Effector memory CD4-positive, alpha-beta T cell (primary cell): ENCODE measurements around the gene FOXO3.

Source experiments
- DNase-seq, 3 donors: peaks; one replicate each; pipeline ENCODE4 v3.0.0-alpha.2; 2020
- H3K27ac ChIP-seq: 2 replicates; pipeline ENCODE4 v1.7.0; 2013; ENCODE audit warnings: mild to moderate bottlenecking, low read length, moderate library complexity; ENCODE audit not compliant: insufficient read depth, poor library complexity, severe bottlenecking
- H3K27me3 ChIP-seq: replicated peaks from 2 replicates; pipeline ENCODE4 v1.7.0; 2013; ENCODE audit warnings: mild to moderate bottlenecking, low read length; ENCODE audit not compliant: insufficient read depth, control insufficient read depth, poor library complexity, severe bottlenecking
- H3K36me3 ChIP-seq: 2 replicates; pipeline ENCODE4 v1.7.0; 2013; ENCODE audit warnings: mild to moderate bottlenecking, low read length, moderate library complexity; ENCODE audit not compliant: control insufficient read depth, insufficient read depth
- H3K4me1 ChIP-seq: 2 replicates; pipeline ENCODE4 v1.7.0; 2013; ENCODE audit warnings: low read length, mild to moderate bottlenecking; ENCODE audit not compliant: control insufficient read depth, insufficient read depth, poor library complexity, severe bottlenecking
- H3K4me3 ChIP-seq: 2 replicates; pipeline ENCODE4 v1.7.0; 2013; ENCODE audit warnings: low read length, low read depth, mild to moderate bottlenecking; ENCODE audit not compliant: insufficient read depth, poor library complexity, severe bottlenecking
- H3K9me3 ChIP-seq: 2 replicates; pipeline ENCODE4 v1.7.0; 2013; ENCODE audit warnings: mild to moderate bottlenecking, low read length, moderate library complexity; ENCODE audit not compliant: control insufficient read depth

The FOXO3 gene

GRCh38 chr6:108716801-108717791 lies 156.4 kb downstream of the FOXO3 start:
- Histone ChIP-seq H3K4me1 (peaks cover 4% of the 10 kb centered on the region), H3K27ac (no peak overlapping the region), H3K27me3 (no peaks in the 10 kb centered on the region), H3K9me3 (no peaks in the 10 kb centered on the region), H3K4me3 (no peak overlapping the region), H3K36me3 (no peaks in the 10 kb centered on the region)
- DNase-seq: no peak

DNA sequence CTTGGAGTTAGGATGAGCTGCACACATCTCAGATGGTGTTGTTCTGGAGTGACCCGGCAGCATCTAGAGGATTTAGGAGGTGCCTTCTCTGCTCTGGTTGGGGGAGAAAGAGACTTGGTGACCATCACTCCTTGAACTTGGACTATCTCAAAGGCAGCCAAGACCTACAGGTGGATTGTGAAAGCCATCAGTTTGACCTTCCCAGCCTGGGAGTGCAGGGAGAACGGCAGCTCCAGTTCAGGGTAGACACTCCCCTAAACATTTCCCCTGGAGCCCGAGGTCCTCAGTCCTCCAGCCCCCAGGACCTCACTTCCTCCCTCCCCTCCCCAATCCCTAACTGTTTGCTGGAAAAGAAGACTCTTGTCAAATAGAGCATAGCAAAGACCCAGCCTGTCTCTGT lies 158.8 kb downstream of the FOXO3 start:
- H3K4me3 ChIP-seq: no peak overlapping the region
- no peak for DNase-seq
- no peaks in the 10 kb centered on the region for H3K36me3 ChIP-seq
- no peaks in the 10 kb centered on the region for H3K9me3 ChIP-seq
- H3K27ac ChIP-seq: no peak overlapping the region
- peaks cover 4% of the 10 kb centered on the region for H3K4me1 ChIP-seq
- no peaks in the 10 kb centered on the region for H3K27me3 ChIP-seq

- no peak for DNase-seq
- H3K27me3 ChIP-seq: no peaks in the 10 kb centered on the region
- no peaks in the 10 kb centered on the region for H3K9me3 ChIP-seq
- H3K4me3 ChIP-seq: no peak overlapping the region
- H3K36me3 ChIP-seq: no peaks in the 10 kb centered on the region
- H3K4me1 ChIP-seq: no peaks in the 10 kb centered on the region
- no peak overlapping the region for H3K27ac ChIP-seq
These were observed 160.1 kb downstream of the FOXO3 start for GRCh38 chr6:108720827-108721226.

DNA sequence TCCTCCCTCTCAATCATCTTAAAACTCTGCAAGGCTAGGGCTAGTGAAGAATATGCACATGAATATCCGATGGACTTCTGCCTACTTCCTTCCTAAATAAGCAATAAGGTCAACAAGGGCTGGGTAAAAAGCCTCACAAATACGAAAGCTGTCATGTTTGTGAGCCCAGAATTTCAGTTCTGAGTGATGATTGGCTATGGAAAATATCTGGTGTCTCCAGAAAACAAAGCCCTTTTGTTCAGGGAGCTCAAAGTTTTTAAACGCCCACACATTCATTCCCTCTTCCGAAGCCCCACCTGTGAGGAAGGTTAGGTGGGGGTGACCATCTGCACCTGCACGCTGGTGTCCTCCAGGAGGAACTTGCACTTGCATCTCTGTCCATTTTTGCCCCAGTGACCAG lies 160.6 kb downstream of the FOXO3 start:
- H3K36me3 ChIP-seq: no peaks in the 10 kb centered on the region
- no peak overlapping the region for H3K4me3 ChIP-seq
- H3K4me1 ChIP-seq: no peaks in the 10 kb centered on the region
- H3K9me3 ChIP-seq: no peaks in the 10 kb centered on the region
- no peak overlapping the region for H3K27ac ChIP-seq
- DNase-seq: no peak
- no peaks in the 10 kb centered on the region for H3K27me3 ChIP-seq

GRCh38 chr6:108723594-108723993 lies 162.9 kb downstream of the FOXO3 start:
- H3K36me3 ChIP-seq: no peaks in the 10 kb centered on the region
- H3K9me3 ChIP-seq: no peaks in the 10 kb centered on the region
- H3K27me3 ChIP-seq: no peaks in the 10 kb centered on the region
- no peaks in the 10 kb centered on the region for H3K4me1 ChIP-seq
- H3K4me3 ChIP-seq: no peak overlapping the region
- no peak overlapping the region for H3K27ac ChIP-seq
- no peak for DNase-seq

GRCh38 chr6:108726726-108727339 lies 166.1 kb downstream of the FOXO3 start:
- Histone ChIP-seq H3K9me3 (no peaks in the 10 kb centered on the region), H3K4me1 (no peaks in the 10 kb centered on the region), H3K36me3 (no peaks in the 10 kb centered on the region), H3K4me3 (no peak overlapping the region), H3K27ac (no peak overlapping the region), H3K27me3 (no peaks in the 10 kb centered on the region)
- DNase-seq: no peak

DNA sequence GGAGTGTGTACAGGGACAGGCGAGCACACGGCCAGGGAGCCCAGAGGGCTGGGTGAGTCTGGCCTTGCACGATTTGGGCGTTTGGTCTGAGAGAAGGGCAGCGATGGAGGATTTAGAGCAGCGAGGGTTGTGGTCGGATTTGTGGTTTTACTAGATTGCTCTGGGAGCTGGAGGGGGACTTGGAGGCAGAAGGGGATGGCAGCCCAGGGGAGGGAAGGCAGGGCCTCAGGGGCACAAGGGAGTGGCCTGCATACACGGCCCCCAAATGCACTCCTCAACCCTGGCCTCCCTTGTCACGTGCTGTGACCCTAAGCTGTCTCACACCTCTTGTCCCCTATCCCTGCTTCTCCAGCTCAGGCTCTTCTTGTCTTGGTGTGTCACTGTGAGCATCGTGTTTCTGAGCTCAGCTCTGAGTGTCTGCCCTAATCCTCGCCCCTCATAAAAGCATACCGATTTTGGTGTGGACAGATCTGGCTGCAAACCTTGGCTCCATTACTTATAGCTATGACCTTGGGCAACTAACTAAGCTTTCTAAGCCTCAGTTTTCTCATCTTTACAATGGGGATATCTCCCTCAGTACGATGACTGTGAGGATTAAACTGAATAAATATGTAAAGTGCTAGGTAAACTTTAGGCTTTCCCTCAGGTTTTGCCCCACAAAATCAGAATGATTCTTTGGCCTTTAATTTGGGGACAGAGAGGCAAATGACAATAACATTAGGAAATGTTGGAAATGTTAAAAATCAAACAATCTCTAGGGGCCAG lies 167.4 kb downstream of the FOXO3 start:
- Histone ChIP-seq H3K36me3 (no peaks in the 10 kb centered on the region), H3K4me1 (no peaks in the 10 kb centered on the region), H3K9me3 (no peaks in the 10 kb centered on the region), H3K27ac (no peak overlapping the region), H3K27me3 (no peaks in the 10 kb centered on the region), H3K4me3 (no peak overlapping the region)
- no peak for DNase-seq

- no peak overlapping the region for H3K27ac ChIP-seq
- no peaks in the 10 kb centered on the region for H3K36me3 ChIP-seq
- no peak for DNase-seq
- no peaks in the 10 kb centered on the region for H3K27me3 ChIP-seq
- no peak overlapping the region for H3K4me3 ChIP-seq
- H3K4me1 ChIP-seq: no peaks in the 10 kb centered on the region
- H3K9me3 ChIP-seq: no peaks in the 10 kb centered on the region
These were observed 168.1 kb downstream of the FOXO3 start for GRCh38 chr6:108728826-108729225.

DNA sequence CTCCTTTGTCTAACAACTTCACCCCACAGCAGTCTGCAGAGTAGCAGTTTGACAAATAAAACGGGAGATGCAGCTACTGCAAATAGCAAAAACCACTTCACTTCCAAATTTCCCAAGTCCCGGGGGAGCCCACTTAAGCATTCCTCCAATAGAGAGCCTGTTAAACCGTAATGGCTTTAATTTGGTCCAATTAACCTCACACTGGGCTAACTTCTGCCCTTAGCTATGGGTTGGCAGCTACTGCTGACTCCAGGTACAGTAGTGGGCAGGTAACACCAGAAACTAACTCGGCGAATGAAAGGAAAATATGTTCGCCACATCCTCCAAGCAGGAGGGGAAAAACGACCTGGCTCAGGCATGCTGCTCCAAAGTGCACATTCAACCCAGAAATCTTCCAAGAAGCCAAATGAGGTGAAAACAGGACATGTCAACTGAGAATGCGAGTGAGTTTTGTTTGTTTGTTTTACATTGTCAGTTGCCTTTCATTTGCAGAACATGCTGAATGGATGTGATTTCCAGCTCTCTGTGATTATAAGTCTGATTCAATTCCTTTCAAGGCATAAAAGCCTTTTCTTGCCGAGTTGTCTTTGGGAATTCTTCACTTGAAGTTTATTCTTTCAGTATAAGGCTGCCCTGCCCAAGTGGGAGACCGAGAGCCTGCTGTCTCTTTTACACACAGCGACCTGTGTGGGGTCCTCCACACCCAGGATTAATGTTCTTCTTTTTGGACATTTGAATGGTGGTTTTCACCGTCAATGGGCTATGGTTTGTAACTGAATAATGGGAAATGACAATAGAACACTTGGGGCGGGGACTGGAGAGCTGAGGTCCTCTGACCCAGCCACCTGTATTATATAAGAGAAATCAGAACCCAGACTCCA lies 170.2 kb downstream of the FOXO3 start:
- DNase-seq: no peak
- Histone ChIP-seq H3K27ac (no peak overlapping the region), H3K9me3 (no peaks in the 10 kb centered on the region), H3K36me3 (no peaks in the 10 kb centered on the region), H3K4me3 (no peak overlapping the region), H3K27me3 (no peaks in the 10 kb centered on the region), H3K4me1 (no peaks in the 10 kb centered on the region)
